ENCODE measurements around the gene TNRC6C. TPM values are rescaled to one million over a fixed set of nuclear protein-coding genes. Genes with fewer than 3 reads are reported as not detected.

TNRC6C gene
- total RNA-seq, 4 donors from 2014 or later, result 5.3 to 15.4 (median 6.8) TPM

DNA sequence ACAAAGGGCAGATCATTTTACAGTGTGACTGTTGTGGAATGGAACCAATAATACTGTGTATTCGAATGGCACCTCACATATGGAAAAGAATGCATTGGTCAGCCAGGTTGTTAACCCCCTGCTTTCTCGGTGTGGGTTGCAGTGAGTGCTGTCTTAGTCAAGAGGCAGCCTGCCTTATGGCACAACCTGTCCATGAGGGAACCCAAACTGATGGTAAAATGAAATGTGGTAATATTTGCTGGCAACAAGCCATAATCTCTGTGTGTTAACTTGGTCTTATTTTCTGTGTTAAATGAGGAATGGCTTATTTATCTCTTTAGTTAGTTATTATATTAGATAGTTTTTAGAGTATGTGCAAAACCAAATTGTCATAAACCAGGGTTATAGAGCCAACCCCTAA is 88.4 kb downstream of the TNRC6C start:
- DNase-seq (ENCODE audit: low spot score in 2 of 2), result no peak
- TF ChIP-seq, protein P1, sequence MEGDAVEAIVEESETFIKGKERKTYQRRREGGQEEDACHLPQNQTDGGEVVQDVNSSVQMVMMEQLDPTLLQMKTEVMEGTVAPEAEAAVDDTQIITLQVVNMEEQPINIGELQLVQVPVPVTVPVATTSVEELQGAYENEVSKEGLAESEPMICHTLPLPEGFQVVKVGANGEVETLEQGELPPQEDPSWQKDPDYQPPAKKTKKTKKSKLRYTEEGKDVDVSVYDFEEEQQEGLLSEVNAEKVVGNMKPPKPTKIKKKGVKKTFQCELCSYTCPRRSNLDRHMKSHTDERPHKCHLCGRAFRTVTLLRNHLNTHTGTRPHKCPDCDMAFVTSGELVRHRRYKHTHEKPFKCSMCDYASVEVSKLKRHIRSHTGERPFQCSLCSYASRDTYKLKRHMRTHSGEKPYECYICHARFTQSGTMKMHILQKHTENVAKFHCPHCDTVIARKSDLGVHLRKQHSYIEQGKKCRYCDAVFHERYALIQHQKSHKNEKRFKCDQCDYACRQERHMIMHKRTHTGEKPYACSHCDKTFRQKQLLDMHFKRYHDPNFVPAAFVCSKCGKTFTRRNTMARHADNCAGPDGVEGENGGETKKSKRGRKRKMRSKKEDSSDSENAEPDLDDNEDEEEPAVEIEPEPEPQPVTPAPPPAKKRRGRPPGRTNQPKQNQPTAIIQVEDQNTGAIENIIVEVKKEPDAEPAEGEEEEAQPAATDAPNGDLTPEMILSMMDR (IDR thresholded peaks at IDR 0.05), result no peak
- TF ChIP-seq POLR2A (IDR thresholded peaks at IDR 0.05), result no peak
- 74 to 76% methylated on average over 2 of the region's 2 CpGs for WGBS, 2 donors
- no peak overlapping the region for H3K4me3 ChIP-seq (ENCODE audit: low read depth, poor library complexity, severe bottlenecking)
- intact Hi-C loops (cut with DNase I; ENCODE audit: low total_unique reads), result no loop called here

DNA sequence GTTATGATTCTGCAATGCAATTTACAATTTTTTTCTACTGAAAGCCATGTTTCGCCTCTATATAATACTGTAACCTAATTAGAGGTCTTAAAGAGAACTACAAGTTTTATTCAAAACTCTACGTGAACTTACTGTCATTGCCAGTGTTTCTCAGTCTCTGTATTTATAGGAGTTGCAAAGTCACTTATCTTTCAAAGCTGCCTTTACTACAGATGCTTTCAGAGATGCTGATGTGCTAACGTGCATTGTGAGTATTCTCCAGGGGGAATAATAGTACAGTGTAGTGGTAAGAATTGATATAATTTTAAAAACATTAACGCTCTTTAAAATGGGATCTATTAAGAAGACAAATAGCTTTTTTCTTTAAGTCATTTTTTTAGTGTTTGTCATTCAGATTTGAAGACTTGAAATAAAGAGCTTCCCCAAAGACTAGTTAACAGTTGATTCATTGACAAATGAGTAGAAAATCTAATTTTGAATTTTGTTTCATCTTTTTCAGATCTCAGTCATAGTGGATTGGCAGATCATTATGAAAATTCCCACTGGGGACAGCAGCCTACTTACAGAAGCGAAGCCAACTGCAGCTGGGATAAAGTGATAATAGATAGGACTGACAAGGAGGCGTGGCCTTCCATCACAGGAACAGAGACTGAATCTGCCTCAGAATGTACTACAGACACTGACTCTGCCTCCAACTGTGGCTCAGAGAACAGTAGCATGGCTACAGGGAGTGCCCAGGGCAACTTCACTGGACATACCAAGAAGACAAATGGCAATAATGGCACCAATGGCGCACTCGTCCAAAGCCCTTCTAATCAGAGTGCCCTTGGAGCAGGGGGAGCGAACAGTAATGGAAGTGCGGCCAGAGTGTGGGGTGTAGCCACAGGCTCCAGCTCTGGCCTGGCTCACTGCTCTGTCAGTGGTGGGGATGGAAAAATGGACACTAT is 90.1 kb downstream of the TNRC6C start:
- intact Hi-C loops (cut with DNase I; ENCODE audit: low total_unique reads), result no loop called here
- DNase-seq (ENCODE audit: low spot score in 2 of 2), result no peak
- WGBS, 2 donors, result 95 to 96% methylated on average over 10 of the region's 10 CpGs
- no peak overlapping the region for H3K4me3 ChIP-seq (ENCODE audit: low read depth, poor library complexity, severe bottlenecking)
- no peak for TF ChIP-seq POLR2A (IDR thresholded peaks at IDR 0.05)
- TF ChIP-seq, protein P1 (IDR thresholded peaks at IDR 0.05), result no peak

DNA sequence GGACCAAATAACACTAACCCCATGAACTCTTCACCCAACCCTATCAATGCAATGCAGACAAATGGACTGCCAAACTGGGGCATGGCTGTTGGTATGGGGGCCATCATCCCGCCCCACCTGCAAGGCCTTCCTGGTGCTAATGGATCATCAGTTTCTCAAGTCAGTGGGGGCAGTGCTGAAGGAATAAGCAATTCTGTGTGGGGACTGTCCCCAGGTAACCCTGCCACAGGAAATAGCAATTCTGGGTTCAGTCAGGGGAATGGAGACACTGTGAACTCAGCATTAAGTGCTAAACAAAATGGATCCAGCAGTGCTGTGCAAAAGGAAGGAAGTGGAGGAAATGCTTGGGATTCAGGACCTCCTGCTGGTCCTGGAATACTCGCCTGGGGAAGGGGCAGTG is 91.1 kb downstream of the TNRC6C start:
- no peak for TF ChIP-seq POLR2A (IDR thresholded peaks at IDR 0.05)
- TF ChIP-seq, protein P1 (IDR thresholded peaks at IDR 0.05), result no peak
- intact Hi-C loops (cut with DNase I; ENCODE audit: low total_unique reads), result no loop called here
- no peak for DNase-seq (ENCODE audit: low spot score in 2 of 2)
- H3K4me3 ChIP-seq (ENCODE audit: low read depth, poor library complexity, severe bottlenecking), result no peak overlapping the region
- 79 to 97% methylated on average over 2 of the region's 2 CpGs for WGBS, 2 donors

DNA sequence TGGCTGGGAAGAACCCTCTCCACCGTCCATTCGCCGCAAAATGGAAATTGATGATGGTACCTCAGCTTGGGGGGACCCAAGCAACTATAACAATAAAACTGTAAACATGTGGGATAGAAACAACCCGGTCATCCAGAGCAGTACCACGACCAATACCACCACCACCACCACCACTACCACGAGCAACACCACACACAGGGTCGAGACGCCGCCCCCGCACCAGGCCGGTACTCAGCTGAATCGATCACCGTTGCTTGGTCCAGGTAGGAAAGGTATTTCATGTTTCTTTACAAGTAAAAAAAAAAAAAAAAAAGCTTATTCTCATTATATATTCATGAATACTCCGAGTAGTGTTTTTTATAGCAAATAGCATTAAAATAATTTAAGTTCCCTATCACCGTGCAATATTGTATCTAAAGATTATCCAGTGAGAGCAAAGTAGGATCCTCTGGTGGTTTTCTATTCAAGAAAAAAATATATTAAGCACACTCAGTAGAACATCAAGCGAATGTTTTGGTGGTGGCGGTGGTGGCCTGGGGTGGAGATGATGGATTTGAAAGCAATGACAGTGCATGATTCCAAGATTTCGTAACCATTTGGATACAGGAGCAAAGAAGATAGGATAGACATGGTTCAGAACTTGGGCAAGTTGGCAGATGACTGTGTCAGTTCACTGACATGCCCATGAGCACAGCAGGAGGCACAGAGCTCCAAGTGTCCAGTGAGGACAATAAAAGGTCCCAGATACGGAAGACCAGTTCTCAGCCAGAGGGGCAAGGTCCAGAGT is 92.9 kb downstream of the TNRC6C start:
- H3K4me3 ChIP-seq (ENCODE audit: low read depth, poor library complexity, severe bottlenecking), result no peak overlapping the region
- intact Hi-C loops (cut with DNase I; ENCODE audit: low total_unique reads), result no loop called here
- no peak for TF ChIP-seq POLR2A (IDR thresholded peaks at IDR 0.05)
- TF ChIP-seq, protein P1 (IDR thresholded peaks at IDR 0.05), result no peak
- DNase-seq (ENCODE audit: low spot score in 2 of 2), result no peak
- 87 to 94% methylated on average over 19 of the region's 19 CpGs for WGBS, 2 donors

DNA sequence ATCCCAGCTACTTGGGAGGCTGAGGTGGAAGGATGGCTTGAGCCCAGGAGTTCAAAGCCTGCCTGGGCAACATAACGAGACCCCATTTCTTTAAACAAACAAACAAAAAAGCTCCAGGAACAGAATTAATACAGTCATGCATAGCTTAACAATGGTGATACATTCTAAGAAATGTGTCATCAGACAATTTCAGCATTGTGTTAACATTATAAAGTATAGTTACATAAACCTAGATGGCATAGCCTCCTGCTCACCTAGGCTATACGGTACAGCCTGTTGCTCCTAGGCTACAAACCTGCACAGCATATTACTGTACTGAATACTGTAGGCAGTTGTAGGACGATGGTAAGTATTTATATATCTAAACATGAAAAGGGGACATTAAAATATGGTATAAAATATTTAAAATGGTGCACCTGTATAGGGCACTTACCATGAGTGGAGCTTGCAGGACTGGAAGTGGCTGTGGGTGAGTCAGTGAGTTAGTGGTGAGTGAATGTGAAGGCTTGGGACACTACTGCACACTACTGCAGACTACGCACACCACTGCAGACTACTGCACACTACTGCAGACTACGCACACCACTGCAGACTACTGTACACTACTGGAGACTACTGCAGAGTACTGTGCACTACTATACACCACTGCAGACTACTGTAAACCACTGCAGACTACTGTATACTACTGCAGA is 95.4 kb downstream of the TNRC6C start:
- intact Hi-C loops (cut with DNase I; ENCODE audit: low total_unique reads), result no loop called here
- WGBS, 2 donors, result 76 to 84% methylated on average over 5 of the region's 5 CpGs
- DNase-seq (ENCODE audit: low spot score in 2 of 2), result no peak
- no peak overlapping the region for H3K4me3 ChIP-seq (ENCODE audit: low read depth, poor library complexity, severe bottlenecking)
- TF ChIP-seq, protein P1 (IDR thresholded peaks at IDR 0.05), result no peak
- TF ChIP-seq POLR2A (IDR thresholded peaks at IDR 0.05), result no peak

Measured in lower leg skin (tissue), 4 donors.